PC-9 (cell line): ENCODE results near the gene PRKCA. TPM values are rescaled to one million over a fixed set of nuclear protein-coding genes. Genes with fewer than 3 reads are reported as not detected.

Experiments
- BruUV-seq: library from RNA; stranded (reverse); fragments of 400-500 nt; replicated peaks from 2 replicates; lab custom pipeline; 2021; lab: Mats Ljungman, UMichigan
- CTCF ChIA-PET: fragments of 300-600 bp; sonication (Branson Sonifier 250); formaldehyde crosslinking; loops from one replicate; lab custom pipeline; 2022; ENCODE audit warnings: antibody characterized with exemption; lab: Charles Lee
- POLR2A ChIA-PET: fragments of 300-600 bp; sonication (Branson Sonifier 250); formaldehyde crosslinking; loops from one replicate; lab custom pipeline; 2022; ENCODE audit warnings: antibody characterized with exemption; ENCODE audit not compliant: unreplicated experiment; lab: Charles Lee
- DNase-seq, 2 experiments: peaks; one replicate each; pipeline versions ENCODE4 v3.0.0 to v3.0.0-alpha.2; 2015 to 2022; ENCODE audit warnings: mixed read lengths in 1 of 2
- H2AFZ ChIP-seq: fragments of 200-600 bp; sonication (generic); 2 replicates; pipeline ENCODE4 v1.8.1; 2017; ENCODE audit warnings: antibody characterized with exemption
- H3F3A ChIP-seq: fragments of 200-600 bp; sonication (generic); 2 replicates; pipeline ENCODE4 v1.8.1; 2017; ENCODE audit warnings: antibody characterized with exemption, mild to moderate bottlenecking, low read depth; ENCODE audit not compliant: insufficient read depth
- H3K27ac ChIP-seq: fragments of 200-600 bp; sonication (generic); 2 replicates; pipeline ENCODE4 v1.6.1; 2016; ENCODE audit warnings: mixed run types
- H3K27me3 ChIP-seq: fragments of 200-600 bp; sonication (generic); 2 replicates; pipeline ENCODE4 v1.6.1; 2016; ENCODE audit warnings: low read depth, mixed run types; ENCODE audit not compliant: insufficient read depth
- H3K36me3 ChIP-seq: fragments of 200-600 bp; sonication (generic); 2 replicates; pipeline ENCODE4 v1.6.1; 2016; ENCODE audit warnings: low read depth, mixed run types
- H3K4me1 ChIP-seq: fragments of 200-600 bp; sonication (generic); replicated peaks from 2 replicates; pipeline ENCODE4 v1.6.1; 2016; ENCODE audit warnings: mixed run types; ENCODE audit not compliant: insufficient read depth
- H3K4me2 ChIP-seq: fragments of 200-600 bp; sonication (generic); 2 replicates; pipeline ENCODE4 v1.6.1; 2017; ENCODE audit warnings: mixed run types
- H3K4me3 ChIP-seq: fragments of 200-600 bp; sonication (generic); 2 replicates; pipeline ENCODE4 v1.6.1; 2016; ENCODE audit warnings: mixed run types
- H3K79me2 ChIP-seq: fragments of 200-600 bp; sonication (generic); 2 replicates; pipeline ENCODE4 v1.6.1; 2017; ENCODE audit warnings: low read depth, mixed run types
- H3K9me2 ChIP-seq: fragments of 200-600 bp; sonication (generic); 2 replicates; pipeline ENCODE4 v1.8.1; 2017; ENCODE audit warnings: mild to moderate bottlenecking; ENCODE audit not compliant: insufficient read depth
- H3K9me3 ChIP-seq: fragments of 200-600 bp; sonication (generic); 2 replicates; pipeline ENCODE4 v1.8.1; 2016; ENCODE audit warnings: low read depth; ENCODE audit not compliant: insufficient read depth
- H4K20me1 ChIP-seq: fragments of 200-600 bp; sonication (generic); 2 replicates; pipeline ENCODE4 v1.8.1; 2017; ENCODE audit not compliant: insufficient read depth
- EZH2 ChIP-seq: fragments of 200-600 bp; sonication (generic); IDR thresholded peaks from 2 replicates; pipeline ENCODE4 v1.8.0; 2017; ENCODE audit warnings: antibody characterized with exemption, low read depth
- intact Hi-C: fragments of 100-400 bp; cut with micrococcal nuclease; formaldehyde crosslinking; loops from one replicate; pipeline ENCODE4 v1.10.0; 2022; ENCODE audit not compliant: unreplicated experiment
- total RNA-seq: library from RNA; stranded (reverse); gene quantifications from 2 replicates; pipeline ENCODE4 v1.2.3, GENCODE V29; 2021
- TF ChIP-seq, protein P1 (sequence below): fragments of 200-600 bp; sonication (generic); conservative IDR thresholded peaks from 2 replicates; pipeline ENCODE4 v1.6.1; 2017; ENCODE audit warnings: mixed run types, antibody characterized with exemption, mild to moderate bottlenecking, moderate library complexity

Gene PRKCA
- total RNA-seq, 1 experiment from 2014 or later, result 23.1 TPM

DNA sequence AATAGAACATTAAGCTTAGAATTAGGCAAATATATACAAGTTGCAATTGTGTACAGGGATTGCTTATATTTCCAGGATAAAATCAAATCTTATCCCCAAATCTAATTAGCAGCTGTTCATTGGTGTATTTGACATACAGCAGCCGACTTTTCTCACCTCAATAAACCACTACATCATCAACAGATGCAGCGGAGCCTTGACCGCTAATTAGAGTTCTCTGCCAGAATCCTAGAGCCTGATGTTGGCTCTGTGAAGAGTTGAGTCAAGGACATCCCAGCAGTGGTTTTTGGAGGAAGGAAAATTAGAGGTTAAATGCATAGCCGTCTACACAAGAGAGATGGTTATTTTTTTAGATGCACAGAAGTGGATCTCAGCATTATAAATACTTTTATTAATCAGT is 310.6 kb downstream of the PRKCA start:
- Histone ChIP-seq H3K4me1 (no peaks in the 10 kb centered on the region), H3K36me3 (no peaks in the 10 kb centered on the region), H4K20me1 (no peaks in the 10 kb centered on the region), H3K27ac (no peak overlapping the region), H3F3A (no peaks in the 10 kb centered on the region), H3K9me3 (no peaks in the 10 kb centered on the region), H3K9me2 (no peaks in the 10 kb centered on the region), H3K4me2 (no peak overlapping the region), H3K79me2 (no peaks in the 10 kb centered on the region), H3K4me3 (no peak overlapping the region), H3K27me3 (no peaks in the 10 kb centered on the region), H2AFZ (no peak overlapping the region)
- BruUV-seq, result no TSS peak
- intact Hi-C loops, result no loop called here
- DNase-seq, result no peak
- ChIA-PET CTCF (no interaction called here), POLR2A (no interaction called here)
- TF ChIP-seq, protein P1, sequence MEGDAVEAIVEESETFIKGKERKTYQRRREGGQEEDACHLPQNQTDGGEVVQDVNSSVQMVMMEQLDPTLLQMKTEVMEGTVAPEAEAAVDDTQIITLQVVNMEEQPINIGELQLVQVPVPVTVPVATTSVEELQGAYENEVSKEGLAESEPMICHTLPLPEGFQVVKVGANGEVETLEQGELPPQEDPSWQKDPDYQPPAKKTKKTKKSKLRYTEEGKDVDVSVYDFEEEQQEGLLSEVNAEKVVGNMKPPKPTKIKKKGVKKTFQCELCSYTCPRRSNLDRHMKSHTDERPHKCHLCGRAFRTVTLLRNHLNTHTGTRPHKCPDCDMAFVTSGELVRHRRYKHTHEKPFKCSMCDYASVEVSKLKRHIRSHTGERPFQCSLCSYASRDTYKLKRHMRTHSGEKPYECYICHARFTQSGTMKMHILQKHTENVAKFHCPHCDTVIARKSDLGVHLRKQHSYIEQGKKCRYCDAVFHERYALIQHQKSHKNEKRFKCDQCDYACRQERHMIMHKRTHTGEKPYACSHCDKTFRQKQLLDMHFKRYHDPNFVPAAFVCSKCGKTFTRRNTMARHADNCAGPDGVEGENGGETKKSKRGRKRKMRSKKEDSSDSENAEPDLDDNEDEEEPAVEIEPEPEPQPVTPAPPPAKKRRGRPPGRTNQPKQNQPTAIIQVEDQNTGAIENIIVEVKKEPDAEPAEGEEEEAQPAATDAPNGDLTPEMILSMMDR, result no peak
- no peak for TF ChIP-seq EZH2

DNA sequence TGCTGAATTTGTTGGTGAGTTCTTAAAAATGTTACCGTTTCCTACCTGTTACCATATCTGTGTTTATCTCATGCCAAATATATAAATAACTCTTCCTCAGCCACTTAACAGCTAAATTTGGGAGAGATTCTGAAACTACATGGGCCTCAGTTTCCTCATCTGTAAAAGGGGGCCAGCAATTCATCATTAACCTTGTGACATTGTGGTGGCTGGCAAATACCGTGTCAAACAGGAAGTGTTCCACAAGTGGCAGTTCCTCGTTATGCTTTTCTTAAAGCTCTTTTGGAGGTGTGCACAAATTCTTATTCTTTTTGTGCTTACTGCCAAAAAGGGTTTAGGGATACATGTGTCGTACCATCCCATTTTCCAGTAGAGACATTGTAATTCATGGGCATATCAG is 312.1 kb downstream of the PRKCA start:
- CTCF ChIA-PET, result interaction anchor here (0.6 kb wide), 1 partner anchor 210 kb away, joined by 4 read pairs; no protein-coding TSS in a partner anchor
- Histone ChIP-seq H3K27ac (no peak overlapping the region), H3K79me2 (no peaks in the 10 kb centered on the region), H3K9me2 (no peaks in the 10 kb centered on the region), H3K4me3 (no peak overlapping the region), H3K36me3 (no peaks in the 10 kb centered on the region), H3K4me2 (no peak overlapping the region), H3K9me3 (no peaks in the 10 kb centered on the region), H3K4me1 (no peaks in the 10 kb centered on the region), H2AFZ (no peak overlapping the region), H3F3A (no peaks in the 10 kb centered on the region), H3K27me3 (no peaks in the 10 kb centered on the region), H4K20me1 (no peaks in the 10 kb centered on the region)
- POLR2A ChIA-PET, result no interaction called here
- BruUV-seq, result no TSS peak
- TF ChIP-seq, protein P1, result no peak
- no peak for TF ChIP-seq EZH2
- intact Hi-C loops, result no loop called here
- no peak for DNase-seq

DNA sequence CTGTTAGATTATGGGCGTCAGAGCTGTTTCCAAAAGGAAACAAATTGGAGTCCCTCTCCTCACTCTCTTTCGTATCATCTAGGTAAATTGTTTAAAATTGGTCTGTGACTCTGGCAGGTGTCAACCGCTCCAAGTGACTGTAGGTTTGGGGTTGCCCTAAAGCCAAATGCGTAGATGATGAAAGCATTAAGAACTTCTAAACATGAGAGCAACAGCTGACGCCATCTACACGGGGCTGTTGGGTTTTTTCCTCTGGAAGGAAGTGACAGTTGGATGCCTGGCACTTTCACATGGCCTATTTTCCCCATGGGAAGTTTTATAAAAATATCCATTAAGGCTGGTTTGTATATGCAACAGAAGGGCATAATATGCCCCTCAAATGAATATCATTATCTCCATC is 316.8 kb downstream of the PRKCA start:
- Histone ChIP-seq H2AFZ (no peak overlapping the region), H3K4me1 (no peaks in the 10 kb centered on the region), H3K27me3 (no peaks in the 10 kb centered on the region), H3K4me3 (no peak overlapping the region), H3K36me3 (no peaks in the 10 kb centered on the region), H3K4me2 (no peak overlapping the region), H3K27ac (no peak overlapping the region), H3K9me2 (no peaks in the 10 kb centered on the region), H3K79me2 (no peaks in the 10 kb centered on the region), H4K20me1 (no peaks in the 10 kb centered on the region), H3F3A (no peaks in the 10 kb centered on the region), H3K9me3 (no peaks in the 10 kb centered on the region)
- intact Hi-C loops, result loop anchor here (5.0 kb wide), 1 partner anchor 47 kb away; no protein-coding TSS in a partner anchor
- TF ChIP-seq EZH2, result no peak
- TF ChIP-seq, protein P1, result no peak
- BruUV-seq, result no TSS peak
- ChIA-PET POLR2A (no interaction called here), CTCF (no interaction called here)
- no peak for DNase-seq
